Pulmonary artery endothelial cell (primary cell): ENCODE measurements around the gene SAMD13. TPM values are rescaled to one million over a fixed set of nuclear protein-coding genes. Genes with fewer than 3 reads are reported as not detected.
"Not testable (repeated sequence)": the region's sequence is repeated elsewhere in the genome, so short reads cannot be mapped to it uniquely, and the experiment has no call there.

Experiments
- DNase-seq: peaks from one replicate; pipeline ENCODE4 v3.0.0-alpha.2; 2011; ENCODE audit warnings: low read depth, low spot score
- total RNA-seq: library from RNA; depleted of rRNA; stranded (reverse); fragments of >200 nt; gene quantifications from 2 replicates; pipeline ENCODE4 v1.2.3, GENCODE V29; 2014

The SAMD13 gene
- total RNA-seq, 1 donor from 2014 or later: 2.6 TPM

DNA sequence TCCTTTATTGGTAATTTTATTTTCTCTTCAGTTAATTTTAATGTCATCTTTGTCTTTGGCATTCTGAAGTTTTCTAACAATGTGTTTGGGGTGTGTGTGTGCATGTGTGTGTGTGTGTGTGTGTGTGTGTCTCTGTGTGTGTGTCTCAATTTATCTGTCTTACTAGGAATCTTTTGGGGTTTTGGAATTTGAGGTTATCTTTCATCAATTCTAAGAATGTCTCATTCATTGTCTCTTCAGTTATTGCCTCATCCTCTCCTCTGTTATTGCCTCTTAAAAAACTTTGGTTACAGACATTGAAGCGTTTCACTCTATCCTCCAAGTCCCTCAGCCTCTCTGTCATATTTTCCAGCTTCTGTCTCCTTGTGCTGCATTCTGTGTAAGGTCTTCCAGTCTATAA is 18.1 kb upstream of the SAMD13 start:
- DNase-seq: no peak

DNA sequence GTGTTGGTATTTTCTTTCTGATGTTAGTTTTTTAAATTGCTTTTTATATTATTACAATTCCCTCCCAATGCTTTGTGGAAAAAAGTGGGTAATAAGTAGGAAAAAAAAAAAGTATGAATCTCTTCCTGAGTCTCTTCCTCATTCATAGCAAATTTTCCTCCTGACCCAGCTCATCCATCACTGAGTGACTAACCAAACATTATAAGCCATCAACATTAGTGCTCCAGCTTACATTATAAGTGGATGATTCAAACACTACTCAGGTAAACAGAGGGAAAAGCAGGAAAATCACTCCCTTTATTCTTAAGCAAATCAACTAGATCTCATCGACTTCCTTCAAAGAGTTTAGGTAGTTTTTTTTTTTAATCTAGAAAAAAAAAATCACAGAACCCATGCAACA is 15.4 kb upstream of the SAMD13 start:
- DNase-seq: no peak

DNA sequence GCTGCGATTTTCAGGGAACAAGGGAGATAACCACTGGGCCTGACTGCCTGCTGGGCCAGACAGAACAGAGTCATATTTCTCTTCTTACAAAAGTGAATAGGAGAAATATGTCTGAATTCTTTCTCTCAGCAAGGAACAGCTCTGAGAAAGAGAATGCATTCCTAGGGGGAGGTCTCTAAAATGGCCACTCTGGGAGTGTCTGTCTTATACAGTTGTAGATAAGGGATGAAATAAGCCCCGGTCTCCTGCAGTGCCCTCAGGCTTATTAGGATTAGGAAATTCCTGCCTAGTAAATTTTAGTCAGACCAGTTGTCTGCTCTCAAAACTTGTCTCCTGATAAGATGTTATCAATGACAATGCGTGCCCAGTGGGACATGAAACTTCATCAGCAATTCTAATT is 14.1 kb upstream of the SAMD13 start:
- DNase-seq: not testable (repeated sequence)

DNA sequence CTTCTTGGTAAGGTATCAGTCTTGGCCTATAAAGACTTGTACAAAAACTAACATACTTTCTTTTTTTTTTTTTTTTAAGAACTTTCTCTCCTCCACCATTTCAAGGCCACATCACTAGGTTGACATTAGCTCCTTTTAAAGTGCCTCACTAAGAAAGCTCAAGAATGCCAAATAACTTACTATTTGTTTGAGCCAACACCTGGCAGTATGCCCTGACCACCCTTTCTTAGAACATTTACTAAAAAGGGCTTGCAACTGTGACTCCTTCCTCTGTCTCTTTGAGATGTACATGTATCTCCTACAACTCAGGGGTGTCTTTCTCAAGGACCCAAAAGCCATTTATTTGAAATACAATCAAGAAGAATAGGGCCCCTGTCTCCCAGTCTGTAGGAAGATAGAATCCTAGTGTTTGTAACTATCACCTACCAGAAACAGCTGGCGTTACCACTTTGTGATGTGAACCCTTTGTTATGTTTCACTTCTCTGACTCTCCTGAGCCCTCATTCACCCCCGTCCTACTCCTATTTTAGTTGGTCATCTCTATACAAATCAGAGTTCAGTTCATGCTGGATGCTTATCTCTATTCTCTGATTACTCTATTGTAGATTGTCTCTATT is 12.2 kb upstream of the SAMD13 start:
- DNase-seq: no peak

DNA sequence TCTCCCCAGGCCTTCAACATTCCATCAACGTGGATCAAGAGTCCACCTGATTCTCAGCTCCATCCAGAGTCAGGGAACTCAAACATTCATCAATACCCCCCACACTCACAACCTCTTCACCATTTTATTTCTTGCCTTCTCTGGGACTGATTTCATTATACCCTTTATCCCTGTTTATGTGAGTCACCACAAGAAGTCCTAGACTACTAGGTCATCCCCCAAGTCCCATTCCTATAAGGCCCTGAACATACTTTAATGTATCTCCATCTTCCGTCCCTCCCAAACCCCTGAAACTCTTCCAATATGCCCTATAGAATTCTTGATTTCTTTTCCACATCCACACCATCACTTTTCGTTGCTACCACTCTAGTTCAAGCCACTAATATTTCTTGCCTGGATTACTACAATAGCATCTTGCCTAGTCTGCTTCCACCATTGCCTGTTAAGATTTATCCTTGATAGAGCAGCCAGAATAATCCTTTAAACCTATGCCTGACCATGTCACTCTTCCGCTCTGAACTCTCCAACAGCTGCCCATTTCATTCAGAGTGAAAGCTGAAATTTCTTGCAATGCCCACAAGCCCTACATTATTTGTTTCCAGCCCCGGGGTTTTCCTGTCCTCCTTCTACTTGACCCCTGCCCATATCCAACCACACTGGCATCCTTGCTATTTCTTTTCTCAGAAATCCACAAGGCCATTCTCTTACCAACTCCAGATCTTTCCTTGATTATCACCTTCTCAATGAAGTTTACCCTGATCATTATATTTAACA is 9.4 kb upstream of the SAMD13 start:
- DNase-seq: no peak

DNA sequence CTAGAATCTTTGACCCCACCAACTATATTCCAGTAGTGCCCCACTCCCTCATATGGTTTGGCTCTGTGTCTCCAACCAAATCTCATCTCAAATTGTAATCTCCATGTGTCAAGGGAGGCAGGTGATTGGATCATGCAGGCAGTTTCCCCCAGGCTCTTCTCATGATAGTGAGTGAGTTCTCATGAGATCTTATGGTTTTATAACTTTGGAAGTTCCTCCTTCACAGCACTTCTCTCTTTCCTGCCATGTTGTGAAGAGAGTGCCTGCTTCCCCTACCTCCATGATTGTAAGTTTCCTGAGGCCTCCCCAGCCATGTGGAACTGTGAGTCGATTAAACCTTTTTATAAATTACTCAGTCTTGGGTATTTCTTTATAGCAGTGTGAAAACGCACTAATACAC is 7.7 kb upstream of the SAMD13 start:
- DNase-seq: no peak

DNA sequence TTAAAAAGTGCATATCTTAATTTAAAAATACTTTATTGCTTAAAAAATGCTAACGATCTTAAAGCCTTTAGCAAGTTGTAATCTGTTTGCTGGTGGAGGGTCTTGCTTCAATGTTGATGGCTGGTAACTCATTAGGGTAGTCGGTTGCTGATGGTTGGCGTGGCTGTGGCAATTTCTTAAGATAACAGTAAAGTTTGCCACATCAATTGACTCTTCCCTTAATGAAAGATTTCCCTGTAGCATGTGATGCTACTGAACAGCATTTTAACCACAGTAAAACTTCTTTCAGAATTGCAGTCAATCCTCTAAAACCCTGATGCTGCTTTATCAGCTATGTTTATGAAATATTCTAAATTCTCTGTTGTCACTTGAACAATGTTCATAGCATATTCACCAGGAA is 6.8 kb upstream of the SAMD13 start:
- no peak for DNase-seq

DNA sequence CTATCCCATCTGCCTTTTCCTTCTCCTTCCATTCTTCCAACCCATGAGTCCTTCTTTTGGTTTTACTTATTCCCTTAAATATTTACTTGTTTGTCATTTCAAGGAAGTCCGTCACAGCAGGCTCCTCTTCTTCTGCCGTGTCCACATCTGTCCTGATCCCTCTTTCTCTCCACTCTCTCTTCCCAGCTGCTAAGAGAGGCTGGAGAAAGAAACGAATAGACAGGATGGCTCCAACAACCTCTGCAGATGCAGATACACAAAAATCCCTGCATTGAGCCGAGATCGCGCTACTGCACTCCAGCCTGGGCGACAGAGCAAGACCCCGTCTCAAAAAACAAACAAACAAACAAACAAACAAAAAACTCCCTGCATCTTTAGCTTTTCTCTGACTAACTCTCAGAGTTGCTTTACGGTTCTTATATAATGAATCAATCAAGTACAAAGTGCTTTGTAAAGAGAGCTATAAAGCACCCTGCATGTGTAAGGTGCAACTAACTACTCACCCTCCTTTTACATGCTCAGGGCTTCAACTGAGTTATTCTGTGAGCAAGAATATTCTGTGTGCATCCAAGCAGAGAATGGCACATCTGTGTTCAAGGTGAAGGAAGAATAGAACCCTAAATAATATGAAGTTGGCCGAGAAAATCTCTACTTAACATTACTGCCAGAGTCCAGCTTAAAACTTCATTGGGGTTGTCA is 3.8 kb upstream of the SAMD13 start:
- DNase-seq: no peak

DNA sequence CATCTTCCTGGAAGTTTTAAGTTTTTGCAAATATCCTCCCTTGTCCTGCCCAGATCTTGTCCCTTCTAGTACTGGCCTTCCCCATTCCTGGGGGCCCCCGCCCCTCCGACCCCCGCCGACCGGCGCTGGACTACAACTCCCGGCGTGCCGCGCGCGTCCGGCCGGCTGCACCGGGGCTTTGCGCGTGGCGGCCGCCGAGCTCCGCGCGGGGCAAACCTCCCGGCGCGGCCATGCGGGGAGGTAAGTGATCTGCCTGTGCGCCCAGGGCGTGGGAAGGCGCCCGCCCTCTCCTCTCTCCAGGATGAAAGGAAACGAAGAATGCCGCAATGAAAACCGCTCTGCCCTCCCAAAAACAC is 3.2 kb upstream of the SAMD13 start:
- DNase-seq: no peak

DNA sequence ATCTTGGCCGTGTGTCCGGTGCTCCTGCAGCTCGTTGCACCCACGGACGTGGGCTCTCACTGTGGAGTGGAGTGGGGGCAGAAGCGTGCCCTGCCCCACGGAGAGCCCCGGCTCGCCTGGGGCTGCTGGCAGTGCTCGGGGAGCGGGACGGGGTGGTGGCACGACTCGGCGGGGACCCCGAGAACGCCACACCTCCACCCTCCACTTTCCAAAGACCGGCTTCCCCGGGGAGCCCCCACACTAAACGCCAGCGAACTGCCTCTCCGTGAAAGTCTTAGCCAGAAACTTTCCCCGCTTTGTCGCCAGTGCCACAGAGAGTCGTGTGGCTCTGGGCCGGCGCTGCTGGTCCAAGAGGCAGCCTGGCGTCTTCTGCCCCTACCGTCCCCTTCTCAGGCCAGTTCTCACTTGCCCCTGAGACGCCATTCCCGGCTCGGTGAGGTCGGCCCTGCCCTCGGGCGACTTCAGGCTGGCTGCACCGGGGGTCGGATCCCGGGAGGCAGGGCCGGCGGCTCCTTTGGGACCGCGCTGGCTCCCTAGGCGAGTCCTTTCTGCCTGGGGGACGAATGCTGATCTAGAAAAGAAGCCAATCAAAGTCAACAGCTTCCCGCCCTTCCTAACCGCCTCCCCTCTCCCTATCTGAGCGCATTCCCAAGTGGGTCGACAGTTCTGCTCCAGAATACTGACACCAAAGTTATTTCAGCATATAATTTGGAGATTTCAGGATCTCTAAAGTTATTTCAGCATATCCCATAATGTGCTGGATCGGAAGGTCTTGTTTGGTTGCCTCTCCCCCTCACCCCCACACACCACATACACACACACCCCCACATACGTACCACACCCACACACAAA is 2.6 kb upstream of the SAMD13 start:
- no peak for DNase-seq

DNA sequence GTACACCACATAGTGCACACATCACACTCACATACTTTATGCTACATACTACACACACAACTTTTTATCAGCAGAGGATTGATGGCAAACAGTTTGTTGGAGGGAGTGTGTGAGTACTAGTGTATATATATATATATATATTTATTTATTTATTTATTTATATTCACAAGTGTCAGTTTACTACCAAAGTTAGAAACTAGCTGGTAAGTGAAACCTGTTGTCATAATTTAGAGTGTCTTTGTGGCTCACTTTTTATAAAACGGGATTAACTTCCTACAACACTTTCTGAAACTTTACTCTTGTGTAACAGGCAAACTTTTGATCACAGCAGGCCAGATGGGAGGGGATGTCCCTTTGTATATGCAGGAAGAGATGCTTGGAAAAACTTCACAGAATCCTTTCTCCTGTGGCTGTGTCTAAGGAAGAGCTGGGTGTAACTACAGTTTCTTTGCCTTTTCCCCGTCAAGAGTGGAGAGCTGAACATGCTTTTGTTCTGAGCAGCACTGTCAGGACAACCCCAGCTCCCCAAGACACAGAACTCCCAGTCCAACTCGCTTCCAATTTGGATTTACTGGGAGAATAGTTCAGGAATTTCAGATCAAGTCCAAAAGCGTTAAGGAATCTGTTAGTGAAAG is 1.9 kb upstream of the SAMD13 start:
- no peak for DNase-seq

DNA sequence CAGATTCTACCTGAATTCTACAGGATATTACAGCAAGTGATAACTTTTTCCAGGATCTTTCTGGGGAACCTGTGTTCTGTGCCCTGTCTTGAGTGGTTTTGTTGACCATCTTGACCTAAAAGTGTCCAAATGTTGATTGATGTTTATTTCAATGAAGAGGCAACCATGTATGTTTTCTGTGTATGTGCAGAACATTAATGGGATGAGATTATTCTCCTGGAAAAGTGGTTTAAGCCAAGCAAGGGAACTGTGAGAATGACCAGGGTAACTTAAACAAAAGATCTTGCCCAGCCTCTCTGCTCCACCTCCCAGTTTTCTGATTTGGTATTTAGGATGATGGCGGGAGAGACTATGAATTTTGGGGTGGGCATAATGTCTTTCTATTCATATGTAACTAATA is 1.0 kb upstream of the SAMD13 start:
- no peak for DNase-seq

DNA sequence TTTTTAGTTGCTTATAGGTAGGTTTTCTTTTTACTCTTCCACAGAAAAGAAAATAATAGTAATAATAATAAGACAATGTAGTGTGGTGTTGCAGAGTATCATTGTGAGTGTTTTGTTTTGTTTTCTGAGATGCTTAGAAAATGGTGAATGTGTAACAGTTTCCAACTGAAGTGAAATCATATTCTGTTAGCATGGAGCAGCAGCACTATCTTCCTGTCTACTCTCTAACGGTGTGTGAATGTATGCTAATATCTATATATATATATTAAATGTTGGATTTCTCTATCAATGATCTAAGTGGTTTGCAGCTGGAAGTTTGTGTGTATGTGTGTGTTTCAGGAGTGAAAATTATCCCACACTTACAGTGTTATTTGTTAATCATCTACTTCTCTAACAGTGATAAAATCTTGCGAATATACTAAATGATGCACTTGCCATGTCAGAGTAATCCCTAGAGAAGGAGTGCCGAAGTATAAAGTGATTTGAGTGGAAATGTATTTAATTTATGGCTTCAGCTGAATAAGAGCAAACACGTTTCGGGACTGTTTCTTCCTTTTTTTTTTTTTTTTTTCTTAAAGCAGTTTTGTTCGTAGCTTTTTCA is 377 bp downstream of the SAMD13 start:
- DNase-seq: no peak

DNA sequence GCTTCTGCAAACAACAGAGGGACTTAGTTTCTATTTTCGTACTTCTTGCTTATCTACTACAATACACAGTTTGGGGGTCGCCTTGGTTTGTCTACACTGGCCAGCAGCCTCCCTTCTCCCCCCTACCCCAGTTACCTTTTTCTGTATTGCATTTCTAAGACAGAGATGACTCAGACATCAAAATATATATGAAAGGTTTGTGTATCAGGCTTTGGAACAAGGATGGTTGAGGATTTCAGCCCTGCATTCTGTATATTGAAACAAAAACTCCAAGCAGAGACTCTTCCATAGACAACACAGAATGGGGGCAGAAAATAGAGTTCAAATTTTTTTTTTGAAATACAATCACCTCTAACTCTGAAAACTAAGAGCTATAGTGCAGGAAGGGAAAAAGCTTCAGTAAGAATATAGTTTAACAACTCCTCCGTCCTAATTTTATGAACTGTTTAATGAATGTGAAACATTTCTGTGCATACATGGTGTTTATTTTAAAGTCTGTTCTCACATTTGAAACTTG is 1.9 kb downstream of the SAMD13 start:
- DNase-seq: no peak

DNA sequence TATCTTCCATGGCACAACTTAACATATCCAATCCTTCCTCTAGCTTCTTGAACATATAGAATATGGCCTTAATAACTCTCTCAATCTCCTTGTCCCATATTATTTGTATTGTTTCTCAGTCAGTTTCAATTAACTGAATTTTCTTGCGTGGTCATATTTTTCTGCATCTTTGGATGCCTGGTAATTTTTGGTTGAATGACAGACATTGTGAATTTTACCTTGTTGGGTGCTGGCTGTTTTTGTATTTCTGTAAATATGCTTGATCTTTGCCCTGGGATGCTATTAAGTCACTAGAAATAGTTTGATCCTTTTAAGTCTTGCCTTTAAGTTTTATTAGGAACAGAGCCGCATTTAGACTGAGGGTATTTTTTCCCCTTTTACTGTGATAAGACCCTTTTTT is 5.9 kb downstream of the SAMD13 start:
- DNase-seq: no peak

DNA sequence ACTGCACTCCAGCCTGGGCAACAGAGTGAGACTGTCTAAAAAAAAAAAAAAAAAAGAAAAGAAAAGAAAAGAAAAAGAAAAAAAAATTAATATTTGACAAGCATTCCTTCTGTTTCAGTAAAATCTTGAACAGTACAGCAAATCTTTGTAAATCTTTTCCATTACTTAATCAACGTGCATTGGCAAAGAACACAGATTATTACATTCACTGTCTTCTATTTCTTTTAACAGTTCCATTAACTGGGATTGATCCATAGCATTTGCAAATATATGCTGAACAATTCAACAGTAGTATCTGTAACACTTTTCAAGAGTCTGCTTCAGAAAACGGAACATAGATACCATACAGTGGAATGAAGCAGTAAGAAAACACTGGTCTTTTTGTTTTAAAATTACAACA is 9.8 kb downstream of the SAMD13 start:
- no peak for DNase-seq

DNA sequence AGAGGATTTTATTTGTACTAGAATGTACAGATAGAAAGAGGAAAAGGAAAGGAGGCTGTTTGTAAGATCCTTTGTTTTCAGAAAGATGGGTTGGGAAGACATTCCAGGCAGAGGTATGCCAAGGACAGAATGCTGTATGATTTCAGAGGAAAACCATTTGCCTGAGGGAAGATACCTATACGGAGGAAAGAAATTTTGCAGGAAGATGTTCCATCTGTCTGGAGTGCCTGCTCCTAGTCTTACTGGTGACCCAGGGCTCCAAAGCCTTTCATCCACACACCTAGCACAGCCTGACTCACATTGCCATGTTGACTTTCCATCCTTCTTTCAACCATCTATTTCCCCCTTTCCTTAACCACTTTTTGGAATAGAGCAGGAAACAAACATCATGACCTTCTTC is 18.2 kb downstream of the SAMD13 start:
- no peak for DNase-seq

DNA sequence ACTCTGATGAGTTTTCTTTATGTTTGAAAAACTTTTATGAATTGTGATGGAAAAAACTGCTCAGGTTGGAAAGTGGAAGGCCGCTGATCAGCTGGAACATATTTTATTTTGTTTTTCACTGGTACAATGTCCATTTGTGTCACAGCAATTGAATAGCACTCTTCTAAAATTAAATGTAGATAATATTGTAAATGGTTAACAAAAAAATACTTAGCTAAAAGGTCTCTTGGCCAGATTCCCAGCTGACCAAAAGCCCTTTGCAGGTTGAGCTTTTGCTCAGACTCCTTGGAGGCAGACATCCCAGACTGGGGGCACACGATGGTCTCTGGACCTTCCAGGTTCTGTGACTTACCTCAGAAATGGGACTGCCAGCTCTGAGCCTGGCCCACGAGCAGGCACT is 26.3 kb downstream of the SAMD13 start:
- no peak for DNase-seq

DNA sequence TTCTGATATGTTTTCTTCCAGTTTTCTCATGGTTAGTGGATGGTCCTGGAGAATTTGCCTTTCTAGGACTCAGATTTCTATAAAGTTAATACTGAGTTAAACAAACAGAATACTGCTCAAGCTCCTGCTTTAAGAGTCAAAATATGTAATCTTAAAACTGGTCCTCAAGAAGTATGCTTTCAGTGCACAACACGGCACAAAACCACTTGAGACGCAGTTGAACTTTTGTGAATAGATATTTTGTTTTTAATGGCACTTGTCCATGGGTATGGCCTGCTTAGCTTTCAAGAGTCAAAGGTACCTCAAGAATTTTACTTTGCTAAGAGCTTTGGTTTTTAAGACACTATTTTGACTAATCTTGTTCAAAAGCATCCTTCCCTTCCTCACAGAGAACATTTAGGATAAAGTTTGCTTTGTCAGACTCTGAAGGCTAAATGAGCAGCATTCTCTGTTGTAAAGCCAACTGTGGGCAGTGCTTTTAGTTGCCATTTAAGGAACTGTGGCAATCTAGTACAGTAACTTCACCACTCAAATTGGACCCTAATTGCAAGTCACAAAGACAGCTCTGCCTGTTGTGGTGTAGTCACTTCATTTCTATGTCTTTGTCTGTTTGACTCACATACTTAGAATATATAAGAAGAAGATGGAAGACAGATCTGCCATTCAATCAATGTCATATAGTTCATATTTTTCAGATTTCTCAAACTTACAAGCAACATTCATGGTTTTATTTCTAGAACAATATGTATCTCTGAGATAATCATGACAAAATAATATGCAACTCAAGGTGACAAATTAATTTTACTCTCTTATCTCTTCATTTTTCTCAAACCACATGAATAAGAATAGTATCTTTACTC is 28.8 kb downstream of the SAMD13 start:
- no peak for DNase-seq

DNA sequence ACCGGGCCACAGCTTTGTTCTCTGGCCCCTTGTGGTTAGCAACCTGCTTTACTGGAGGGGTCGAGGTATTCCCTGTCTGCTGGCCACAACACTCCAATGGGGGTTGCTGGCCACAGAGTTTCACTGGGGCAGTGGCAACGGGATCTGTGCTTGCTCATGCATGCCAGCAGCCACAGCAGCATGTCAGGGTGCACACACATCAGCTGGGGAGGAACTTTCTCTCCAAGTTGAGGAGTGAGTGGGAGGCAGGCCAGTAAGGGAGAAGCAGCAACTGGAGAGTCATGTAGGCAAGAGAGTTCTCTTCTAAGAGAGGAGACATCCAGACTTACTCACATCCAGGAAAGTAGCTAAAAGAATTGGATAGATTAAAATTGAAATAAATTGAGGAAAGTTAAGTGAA is 38.0 kb downstream of the SAMD13 start:
- DNase-seq: no peak
